AG04449 (cell line): Measurements from ENCODE around the gene MSH5.

ENCODE experiments used
- CTCF ChIA-PET: fragments of 350-600 bp; formaldehyde crosslinking; extraction: SDS; loops from one replicate; lab custom pipeline; 2021; ENCODE audit warnings: antibody characterized with exemption; lab: Yijun Ruan, JAX
- POLR2A ChIA-PET: fragments of 400-600, 350-600 bp; formaldehyde crosslinking; extraction: SDS; loops from one replicate; lab custom pipeline; 2020; ENCODE audit warnings: antibody characterized with exemption, inconsistent platforms; lab: Yijun Ruan, JAX
- DNase-seq: peaks from one replicate; pipeline ENCODE4 v3.0.0-alpha.2; 2010; ENCODE audit warnings: low read depth, low spot score
- H3K4me3 ChIP-seq: 2 replicates; pipeline ENCODE4 v1.5.1; 2011; ENCODE audit warnings: low read depth, mild to moderate bottlenecking, control low read depth, low read length
- TF ChIP-seq, protein P1 (sequence below): IDR thresholded peaks from one replicate; pipeline ENCODE4 v1.5.1; 2011; ENCODE audit warnings: mild to moderate bottlenecking, moderate library complexity, low read length, control low read depth, inconsistent platforms; ENCODE audit not compliant: insufficient read depth; ENCODE audit errors: missing control alignments

Gene MSH5

DNA sequence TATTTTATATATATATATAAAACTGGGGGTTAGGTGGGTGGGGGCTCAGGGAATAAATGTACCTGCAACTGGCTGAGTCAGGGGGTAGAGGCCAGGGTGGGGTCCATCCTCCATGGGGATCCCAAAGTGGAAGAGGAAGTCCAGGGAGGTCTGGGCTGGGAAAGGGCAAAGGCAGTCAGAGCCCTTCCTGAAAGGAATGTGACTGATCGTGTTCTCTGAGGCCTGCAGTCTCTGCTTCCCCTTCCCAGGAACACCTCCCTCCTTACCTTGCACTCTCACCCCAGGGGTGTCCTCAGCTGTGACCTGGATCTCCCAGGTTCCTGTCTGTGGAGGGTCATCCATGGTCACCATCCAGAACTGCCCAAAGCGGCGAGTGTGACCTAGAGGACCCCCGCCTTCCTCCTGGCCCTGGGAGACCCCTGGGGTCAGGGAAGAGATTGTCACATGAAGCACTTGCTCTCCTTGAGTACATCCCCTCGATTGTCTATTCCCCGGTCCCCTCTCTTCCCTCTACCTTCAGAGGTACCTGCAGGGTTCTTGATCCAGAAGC lies 27.4 kb downstream of the MSH5 start:
- no peak overlapping the region for H3K4me3 ChIP-seq
- DNase-seq = no peak
- TF ChIP-seq, protein P1, sequence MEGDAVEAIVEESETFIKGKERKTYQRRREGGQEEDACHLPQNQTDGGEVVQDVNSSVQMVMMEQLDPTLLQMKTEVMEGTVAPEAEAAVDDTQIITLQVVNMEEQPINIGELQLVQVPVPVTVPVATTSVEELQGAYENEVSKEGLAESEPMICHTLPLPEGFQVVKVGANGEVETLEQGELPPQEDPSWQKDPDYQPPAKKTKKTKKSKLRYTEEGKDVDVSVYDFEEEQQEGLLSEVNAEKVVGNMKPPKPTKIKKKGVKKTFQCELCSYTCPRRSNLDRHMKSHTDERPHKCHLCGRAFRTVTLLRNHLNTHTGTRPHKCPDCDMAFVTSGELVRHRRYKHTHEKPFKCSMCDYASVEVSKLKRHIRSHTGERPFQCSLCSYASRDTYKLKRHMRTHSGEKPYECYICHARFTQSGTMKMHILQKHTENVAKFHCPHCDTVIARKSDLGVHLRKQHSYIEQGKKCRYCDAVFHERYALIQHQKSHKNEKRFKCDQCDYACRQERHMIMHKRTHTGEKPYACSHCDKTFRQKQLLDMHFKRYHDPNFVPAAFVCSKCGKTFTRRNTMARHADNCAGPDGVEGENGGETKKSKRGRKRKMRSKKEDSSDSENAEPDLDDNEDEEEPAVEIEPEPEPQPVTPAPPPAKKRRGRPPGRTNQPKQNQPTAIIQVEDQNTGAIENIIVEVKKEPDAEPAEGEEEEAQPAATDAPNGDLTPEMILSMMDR = no peak
- CTCF ChIA-PET = interaction anchor here (0.8 to 0.9 kb wide), 2 partner anchors 14 to 26 kb away, joined by 3 to 4 read pairs; no protein-coding TSS in a partner anchor
- POLR2A ChIA-PET = interaction anchor here (1.2 kb wide), 1 partner anchor 60 kb away, joined by 4 read pairs; the partner anchor contains the start of gene HSPA1B

DNA sequence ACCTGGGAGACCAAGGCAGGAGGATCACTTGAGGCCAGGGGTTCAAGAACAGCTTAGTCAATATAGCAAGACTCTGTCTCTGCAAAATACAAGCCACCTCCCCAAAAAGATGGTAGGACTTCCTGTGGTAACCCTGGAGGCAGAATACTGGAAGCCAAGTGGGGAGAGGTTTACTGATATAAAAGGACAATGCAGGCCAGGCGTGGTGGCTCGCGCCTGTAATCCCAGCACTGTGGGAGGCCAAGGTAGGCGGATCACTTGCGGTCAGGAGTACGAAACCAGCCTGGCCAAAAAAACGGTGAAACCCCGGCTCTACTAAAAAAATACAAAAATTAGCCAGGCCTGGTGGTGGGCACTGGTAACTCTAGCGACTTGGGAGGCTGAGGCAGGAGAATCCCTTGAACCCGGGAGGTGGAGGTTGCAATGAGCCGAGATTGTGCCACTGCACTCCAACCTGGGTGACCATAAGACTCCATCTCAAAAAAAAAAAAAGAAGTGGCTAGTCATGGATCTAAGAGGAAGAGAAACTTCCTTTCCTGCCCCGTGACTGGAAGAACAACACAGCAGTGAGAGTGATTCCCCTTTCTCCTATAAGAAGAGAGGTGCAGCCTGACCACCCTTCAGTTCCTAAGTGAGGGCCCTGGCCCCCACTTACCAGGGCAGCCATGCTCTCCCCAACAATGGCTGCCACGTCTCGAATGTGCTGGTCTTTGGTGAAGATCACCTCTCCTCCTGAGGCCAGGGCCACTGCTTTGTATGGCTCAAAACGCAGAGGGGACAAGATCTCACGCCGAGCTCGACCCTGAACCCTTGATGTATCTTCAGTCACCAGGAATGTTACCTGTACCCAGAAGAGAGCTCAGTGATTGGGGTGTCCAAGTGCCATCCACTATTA lies 28.8 kb downstream of the MSH5 start:
- H3K4me3 ChIP-seq = no peak overlapping the region
- no peak for DNase-seq
- POLR2A ChIA-PET = no interaction called here
- TF ChIP-seq, protein P1 = no peak
- CTCF ChIA-PET = interaction anchor here (0.9 to 3.4 kb wide), 19 partner anchors 11 to 95 kb away, joined by 3 to 29 read pairs (median 8); partner anchors contain the start of genes ABHD16A, LY6G5C, MSH5 and VARS1

DNA sequence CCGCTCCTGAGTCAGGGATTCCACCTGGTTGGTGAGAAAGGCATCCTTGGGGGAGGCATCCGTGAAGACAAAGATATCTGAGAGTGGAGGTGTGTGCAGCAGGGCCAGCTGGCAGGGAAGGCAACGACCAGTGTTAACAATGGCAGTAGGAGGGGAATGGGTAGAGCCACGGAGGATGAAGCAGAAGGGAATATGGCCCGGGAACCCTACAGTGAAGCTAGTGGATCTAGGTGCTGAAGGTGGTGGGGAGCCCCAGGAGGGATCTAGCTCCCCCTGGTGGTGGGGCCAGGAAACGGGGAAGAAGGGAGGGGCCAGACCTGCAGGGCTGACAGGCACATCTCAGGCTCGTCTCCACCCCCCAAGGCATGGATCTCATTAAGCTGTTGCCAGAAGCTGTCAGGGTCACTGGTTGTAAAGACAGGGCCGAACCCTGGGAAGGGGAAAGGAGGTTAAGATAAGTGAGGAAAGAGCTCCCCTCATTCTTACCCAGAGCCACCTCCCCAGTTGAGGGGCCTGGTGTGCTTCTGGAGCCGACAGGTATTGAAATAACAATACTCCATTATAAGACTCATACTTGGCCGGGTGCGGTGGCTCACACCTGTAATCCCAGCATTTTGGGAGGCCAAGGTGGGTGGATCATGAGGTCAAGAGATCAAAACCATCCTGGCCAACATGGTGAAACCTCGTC lies 30.0 kb downstream of the MSH5 start:
- TF ChIP-seq, protein P1 = peak; percentile 78
- no peak overlapping the region for H3K4me3 ChIP-seq
- ChIA-PET CTCF (interaction anchor here (0.6 to 3.4 kb wide), 33 partner anchors 8 to 103 kb away, joined by 3 to 29 read pairs (median 7); partner anchors contain the start of genes ABHD16A, CSNK2B, LSM2 and LY6G5C), POLR2A (interaction anchor here (0.7 to 1.4 kb wide), 3 partner anchors 26 to 58 kb away, joined by 3 read pairs; partner anchors contain the start of genes CLIC1, HSPA1B and VARS1)
- DNase-seq = no peak

DNA sequence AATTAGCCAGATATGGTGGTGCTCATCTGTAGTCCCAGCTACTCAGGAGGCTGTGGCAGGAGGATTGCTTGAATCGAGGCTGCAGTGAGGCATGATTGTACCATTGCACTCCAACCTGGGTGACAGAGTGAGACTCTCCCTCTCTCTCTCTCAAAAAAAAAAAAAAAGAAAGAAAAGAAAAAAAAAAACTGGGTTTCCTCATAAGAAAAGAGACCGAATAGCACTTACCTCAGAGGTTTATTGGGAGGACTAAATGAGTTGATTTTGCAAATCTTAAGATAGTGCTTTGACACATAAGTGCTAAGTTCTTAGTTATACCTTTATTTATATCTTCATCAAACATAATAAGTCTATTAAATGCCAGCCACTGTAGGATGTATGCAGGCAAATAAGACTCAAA lies 31.1 kb downstream of the MSH5 start:
- DNase-seq = no peak
- POLR2A ChIA-PET = interaction anchor here (0.5 to 1.4 kb wide), 2 partner anchors 10 to 25 kb away, joined by 3 read pairs; partner anchors contain the start of gene VARS1
- H3K4me3 ChIP-seq = no peak overlapping the region
- TF ChIP-seq, protein P1 = no peak
- CTCF ChIA-PET = interaction anchor here (0.5 to 3.4 kb wide), 17 partner anchors 8 to 172 kb away, joined by 3 to 29 read pairs (median 8); partner anchors contain the start of genes ABHD16A, LSM2, LY6G5C and MSH5

DNA sequence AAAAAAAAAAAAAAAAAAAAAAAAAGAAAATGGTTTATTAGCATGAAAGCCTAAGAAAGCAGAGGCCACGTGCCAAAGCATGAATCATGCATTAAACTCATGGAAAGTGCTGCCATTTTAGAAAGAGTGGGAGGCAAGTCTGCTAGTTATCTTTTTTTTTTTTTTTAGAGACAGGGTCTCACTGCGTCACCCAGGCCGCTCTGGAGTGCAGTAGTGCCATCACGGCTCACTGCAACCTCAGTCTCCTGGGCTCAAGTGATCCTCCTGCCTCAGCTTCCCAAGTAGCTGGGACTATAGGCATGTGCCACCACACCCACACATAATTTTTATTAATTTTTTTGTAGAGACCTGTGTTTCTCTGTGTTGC lies 32.2 kb downstream of the MSH5 start:
- DNase-seq = no peak
- TF ChIP-seq, protein P1 = no peak
- ChIA-PET POLR2A (no interaction called here), CTCF (interaction anchor here (0.6 to 3.4 kb wide), 5 partner anchors 12 to 91 kb away, joined by 3 to 29 read pairs (median 6); partner anchors contain the start of gene LY6G5C)
- no peak overlapping the region for H3K4me3 ChIP-seq
